ENCODE data around the gene RNF223. TPM values are rescaled to one million over a fixed set of nuclear protein-coding genes. Genes with fewer than 3 reads are reported as not detected.
"Not testable (repeated sequence)": the region's sequence is repeated elsewhere in the genome, so short reads cannot be mapped to it uniquely, and the experiment has no call there.

RNF223 gene
- total RNA-seq, 1 donor from 2014 or later = not detected

DNA sequence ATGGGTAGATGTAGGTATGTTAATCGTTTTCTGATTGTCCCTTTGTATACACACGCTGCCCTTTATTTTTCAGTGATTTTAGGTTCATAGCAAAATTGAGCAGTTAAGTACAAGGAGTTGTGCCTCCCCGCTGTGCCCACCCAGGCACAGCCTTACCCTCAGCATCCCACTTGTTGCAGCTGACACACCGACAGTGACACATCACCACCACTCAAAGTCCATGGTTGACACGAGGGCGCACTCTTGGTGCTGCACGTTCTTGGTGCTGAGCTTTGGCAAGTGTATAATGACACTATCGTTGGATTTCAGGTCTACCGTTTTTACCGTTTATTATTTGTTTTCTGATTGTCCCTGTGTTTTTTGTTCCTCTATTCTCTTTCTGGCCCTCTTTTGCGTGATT lies 26.2 kb upstream of the RNF223 start:
- H3K4me3 Mint-ChIP-seq (ENCODE audit: unreplicated experiment) = no peak overlapping the region
- H3K36me3 Mint-ChIP-seq (ENCODE audit: unreplicated experiment) = peaks cover 16% of the 10 kb centered on the region
- H3K27ac Mint-ChIP-seq (ENCODE audit: unreplicated experiment) = no peak overlapping the region
- H3K4me1 Mint-ChIP-seq (ENCODE audit: low read depth, unreplicated experiment) = no peaks in the 10 kb centered on the region
- TF ChIP-seq, protein P1, sequence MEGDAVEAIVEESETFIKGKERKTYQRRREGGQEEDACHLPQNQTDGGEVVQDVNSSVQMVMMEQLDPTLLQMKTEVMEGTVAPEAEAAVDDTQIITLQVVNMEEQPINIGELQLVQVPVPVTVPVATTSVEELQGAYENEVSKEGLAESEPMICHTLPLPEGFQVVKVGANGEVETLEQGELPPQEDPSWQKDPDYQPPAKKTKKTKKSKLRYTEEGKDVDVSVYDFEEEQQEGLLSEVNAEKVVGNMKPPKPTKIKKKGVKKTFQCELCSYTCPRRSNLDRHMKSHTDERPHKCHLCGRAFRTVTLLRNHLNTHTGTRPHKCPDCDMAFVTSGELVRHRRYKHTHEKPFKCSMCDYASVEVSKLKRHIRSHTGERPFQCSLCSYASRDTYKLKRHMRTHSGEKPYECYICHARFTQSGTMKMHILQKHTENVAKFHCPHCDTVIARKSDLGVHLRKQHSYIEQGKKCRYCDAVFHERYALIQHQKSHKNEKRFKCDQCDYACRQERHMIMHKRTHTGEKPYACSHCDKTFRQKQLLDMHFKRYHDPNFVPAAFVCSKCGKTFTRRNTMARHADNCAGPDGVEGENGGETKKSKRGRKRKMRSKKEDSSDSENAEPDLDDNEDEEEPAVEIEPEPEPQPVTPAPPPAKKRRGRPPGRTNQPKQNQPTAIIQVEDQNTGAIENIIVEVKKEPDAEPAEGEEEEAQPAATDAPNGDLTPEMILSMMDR (IDR thresholded peaks at IDR 0.05; ENCODE audit: partially characterized antibody, unreplicated experiment) = no peak
- no peak for DNase-seq
- H3K27me3 Mint-ChIP-seq (ENCODE audit: unreplicated experiment) = peaks cover 8% of the 10 kb centered on the region
- peaks cover 5% of the 10 kb centered on the region for H3K9me3 Mint-ChIP-seq (ENCODE audit: unreplicated experiment)

DNA sequence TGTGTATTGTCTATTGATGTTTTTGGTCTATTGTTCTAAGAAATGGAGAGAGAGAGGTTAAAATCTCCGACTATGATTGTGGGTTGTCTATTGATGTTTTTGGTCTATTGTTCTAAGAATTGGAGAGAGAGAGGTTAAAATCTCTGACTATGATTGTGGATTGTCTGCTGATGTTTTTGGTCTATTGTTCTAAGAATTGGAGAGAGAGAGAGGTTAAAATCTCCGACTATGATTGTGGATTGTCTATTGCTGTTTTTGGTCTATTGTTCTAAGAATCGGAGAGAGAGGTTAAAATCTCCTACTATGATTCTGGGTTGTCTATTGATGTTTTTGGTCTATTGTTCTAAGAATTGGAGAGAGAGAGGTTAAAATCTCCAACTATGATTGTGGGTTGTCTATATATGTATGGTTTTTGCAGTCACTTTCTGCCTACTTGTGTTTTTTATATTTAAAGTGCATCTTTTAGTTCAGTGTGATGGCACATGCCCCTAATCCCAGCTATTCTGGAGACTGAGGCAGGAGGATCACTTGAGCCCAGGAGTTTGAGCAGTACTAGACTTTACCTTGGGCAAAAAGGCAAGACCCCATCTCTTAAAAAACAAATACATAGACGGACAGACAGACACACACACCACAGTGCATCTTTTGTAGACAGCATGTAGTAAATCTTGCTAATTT lies 25.5 kb upstream of the RNF223 start:
- Mint-ChIP-seq H3K4me1 (ENCODE audit: low read depth, unreplicated experiment) (no peaks in the 10 kb centered on the region), H3K27ac (ENCODE audit: unreplicated experiment) (no peak overlapping the region), H3K4me3 (ENCODE audit: unreplicated experiment) (no peak overlapping the region), H3K36me3 (ENCODE audit: unreplicated experiment) (peaks cover 16% of the 10 kb centered on the region), H3K27me3 (ENCODE audit: unreplicated experiment) (peaks cover 8% of the 10 kb centered on the region), H3K9me3 (ENCODE audit: unreplicated experiment) (peaks cover 3% of the 10 kb centered on the region)
- TF ChIP-seq, protein P1 (IDR thresholded peaks at IDR 0.05; ENCODE audit: partially characterized antibody, unreplicated experiment) = no peak
- DNase-seq = no peak

DNA sequence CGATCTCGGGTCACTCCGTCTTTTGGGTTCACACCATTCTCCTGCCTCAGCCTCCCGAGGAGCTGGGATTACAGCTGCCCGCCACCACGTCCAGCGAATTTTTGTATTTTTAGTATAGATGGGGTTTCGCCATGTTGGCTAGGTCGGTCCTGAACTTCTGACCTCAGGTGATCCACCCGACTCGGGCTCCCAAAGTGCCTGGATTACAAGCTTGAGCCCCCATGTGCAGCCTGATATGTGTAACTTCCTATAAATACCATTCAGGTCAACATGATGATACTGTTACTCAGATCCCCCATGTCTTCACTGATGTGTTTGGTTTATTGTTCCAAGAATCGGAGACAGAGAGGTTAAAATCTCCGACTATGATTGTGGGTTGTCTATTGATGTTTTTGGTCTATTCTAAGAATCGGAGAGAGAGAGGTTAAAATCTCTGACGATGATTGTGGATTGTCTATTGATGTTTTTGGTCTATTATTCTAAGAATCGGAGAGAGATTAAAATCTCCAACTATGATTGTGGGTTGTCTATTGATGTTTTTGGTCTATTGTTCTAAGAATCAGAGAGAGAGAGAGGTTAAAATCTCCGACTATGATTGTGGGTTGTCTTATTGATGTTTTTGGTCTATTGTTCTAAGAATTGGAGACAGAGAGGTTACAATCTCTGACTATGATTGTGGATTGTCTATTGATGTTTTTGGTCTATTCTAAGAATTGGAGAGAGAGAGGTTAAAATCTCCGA lies 24.7 kb upstream of the RNF223 start:
- peaks cover 3% of the 10 kb centered on the region for H3K9me3 Mint-ChIP-seq (ENCODE audit: unreplicated experiment)
- DNase-seq = no peak
- H3K27ac Mint-ChIP-seq (ENCODE audit: unreplicated experiment) = no peak overlapping the region
- H3K36me3 Mint-ChIP-seq (ENCODE audit: unreplicated experiment) = peaks cover 16% of the 10 kb centered on the region
- peaks cover 8% of the 10 kb centered on the region for H3K27me3 Mint-ChIP-seq (ENCODE audit: unreplicated experiment)
- H3K4me1 Mint-ChIP-seq (ENCODE audit: low read depth, unreplicated experiment) = no peaks in the 10 kb centered on the region
- TF ChIP-seq, protein P1 (IDR thresholded peaks at IDR 0.05; ENCODE audit: partially characterized antibody, unreplicated experiment) = no peak
- no peak overlapping the region for H3K4me3 Mint-ChIP-seq (ENCODE audit: unreplicated experiment)

DNA sequence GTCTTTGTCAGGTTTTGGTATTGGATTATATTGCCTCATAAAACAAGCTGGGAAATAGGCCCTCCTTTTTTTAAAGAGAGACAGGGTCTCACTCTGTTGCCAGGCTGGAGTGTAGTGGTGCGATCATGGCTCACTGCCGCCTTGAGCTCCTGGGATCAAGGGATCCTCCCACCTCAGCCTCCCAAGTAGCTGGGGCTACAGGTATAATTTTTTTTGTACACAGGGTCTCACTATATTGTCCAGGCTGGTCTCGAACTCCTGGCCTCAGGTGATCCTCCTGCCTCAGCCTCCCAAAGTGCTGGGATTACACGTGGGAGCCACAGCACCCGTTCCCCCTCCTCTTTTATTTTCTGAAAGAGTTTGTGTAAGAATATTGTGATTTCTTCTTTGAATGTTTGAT lies 22.0 kb upstream of the RNF223 start:
- H3K36me3 Mint-ChIP-seq (ENCODE audit: unreplicated experiment) = peaks cover 21% of the 10 kb centered on the region
- H3K4me1 Mint-ChIP-seq (ENCODE audit: low read depth, unreplicated experiment); DNase-seq; H3K4me3 Mint-ChIP-seq (ENCODE audit: unreplicated experiment); H3K9me3 Mint-ChIP-seq (ENCODE audit: unreplicated experiment); H3K27ac Mint-ChIP-seq (ENCODE audit: unreplicated experiment); H3K27me3 Mint-ChIP-seq (ENCODE audit: unreplicated experiment): not testable (repeated sequence)

DNA sequence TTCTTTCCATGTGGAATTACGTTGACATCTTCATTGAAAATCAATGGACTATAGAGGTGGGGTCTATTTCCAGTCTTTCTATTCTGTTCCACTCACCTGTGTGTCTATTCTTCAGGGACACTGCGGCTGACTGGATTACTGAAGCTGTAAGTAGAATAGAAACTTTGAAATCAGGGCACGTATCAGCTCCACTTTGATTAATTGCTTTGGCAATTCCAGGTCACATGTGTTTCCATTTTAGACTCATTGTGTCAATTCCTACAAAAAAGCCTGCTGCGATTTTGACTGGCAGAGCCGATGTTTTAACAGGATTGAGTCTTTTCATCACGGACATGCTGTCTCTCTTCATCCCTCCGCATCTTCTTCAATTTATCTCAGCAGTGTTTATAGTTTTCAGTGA lies 20.9 kb upstream of the RNF223 start:
- Mint-ChIP-seq H3K27me3 (ENCODE audit: unreplicated experiment) (peaks cover 10% of the 10 kb centered on the region), H3K9me3 (ENCODE audit: unreplicated experiment) (peaks cover 8% of the 10 kb centered on the region), H3K27ac (ENCODE audit: unreplicated experiment) (no peak overlapping the region), H3K4me1 (ENCODE audit: low read depth, unreplicated experiment) (peaks cover 5% of the 10 kb centered on the region), H3K36me3 (ENCODE audit: unreplicated experiment) (peaks cover 14% of the 10 kb centered on the region), H3K4me3 (ENCODE audit: unreplicated experiment) (no peak overlapping the region)
- TF ChIP-seq, protein P1 (IDR thresholded peaks at IDR 0.05; ENCODE audit: partially characterized antibody, unreplicated experiment) = no peak
- DNase-seq = no peak
